Measurements from ENCODE around the gene ART1. TPM values are rescaled to one million over a fixed set of nuclear protein-coding genes. Genes with fewer than 3 reads are reported as not detected.

The ART1 gene
- total RNA-seq, 1 experiment from 2014 or later = not detected

- H2BK120ac ChIP-seq (ENCODE audit: low read depth, low read length, poor library complexity, severe bottlenecking) = no peak overlapping the region
- no peak overlapping the region; a peak in 1 of 7 replicates for H3K27ac Mint-ChIP-seq
- no CpG with 5 or more reads among the region's 1 CpG for WGBS (ENCODE audit: extremely low coverage, insufficient read length, low lambda C conversion rate)
Observed at GRCh38 chr11:3627291-3627690, 17.6 kb upstream of the ART1 start.

More at GRCh38 chr11:3627291-3627690, 17.6 kb upstream of the ART1 start:
- no peak overlapping the region for H3K4me2 ChIP-seq (ENCODE audit: insufficient read depth, insufficient read length, low read length)
- no peak for DNase-seq
- no peak overlapping the region for H2AFZ ChIP-seq (ENCODE audit: low read length)
- no peaks in the 10 kb centered on the region for H3K23me2 ChIP-seq (ENCODE audit: insufficient read length, low read depth, low read length, poor library complexity, severe bottlenecking)
- no peaks in the 10 kb centered on the region for H3K4me1 Mint-ChIP-seq
- no peaks in the 10 kb centered on the region for H3K79me2 ChIP-seq (ENCODE audit: insufficient read depth, low read length)
- no peaks in the 10 kb centered on the region for H4K20me1 ChIP-seq (ENCODE audit: control insufficient read depth, insufficient read depth, insufficient read length)
- H2BK12ac ChIP-seq (ENCODE audit: insufficient read length, low read depth, low read length) = no peak overlapping the region
- H3K56ac ChIP-seq (ENCODE audit: insufficient read length, low read depth, low read length) = no peak overlapping the region
- no peak overlapping the region for H2AK5ac ChIP-seq (ENCODE audit: insufficient read length, low read length)
- no peak overlapping the region for H3K14ac ChIP-seq (ENCODE audit: insufficient read depth, low read length)
- no peak overlapping the region for H3K27ac ChIP-seq (ENCODE audit: insufficient read length, low read depth, low read length)
- no peak overlapping the region for H3K18ac ChIP-seq (ENCODE audit: insufficient read length, low read depth, low read length)
- no peaks in the 10 kb centered on the region for H3K9me3 ChIP-seq (ENCODE audit: control insufficient read depth, low read depth, low read length)
- H2BK5ac ChIP-seq (ENCODE audit: insufficient read length, low read length) = no peak overlapping the region
- no peak overlapping the region for H3K23ac ChIP-seq (ENCODE audit: insufficient read length, low read depth, low read length)
- H4K91ac ChIP-seq (ENCODE audit: insufficient read length, low read depth, low read length) = no peak overlapping the region
- no peak overlapping the region for H3K4me3 Mint-ChIP-seq
- no peak overlapping the region for H2BK20ac ChIP-seq (ENCODE audit: low read depth, low read length, poor library complexity, severe bottlenecking)
- H3K9ac ChIP-seq (ENCODE audit: extremely low read depth, insufficient read length, low read length) = no peak overlapping the region
- no peak overlapping the region for H3T11ph ChIP-seq (ENCODE audit: low read length)
- no peaks in the 10 kb centered on the region for H3K36me3 Mint-ChIP-seq (ENCODE audit: insufficient read depth in 1 of 3, low read depth in 3 of 3)
- no peak overlapping the region for H2BK15ac ChIP-seq (ENCODE audit: low read depth, low read length)
- no peak for TF ChIP-seq CTCF (conservative IDR thresholded peaks at IDR 0.05)
- H3K9me3 Mint-ChIP-seq = no peaks in the 10 kb centered on the region
- H3K4me1 ChIP-seq (ENCODE audit: insufficient read depth, low read length) = no peaks in the 10 kb centered on the region
- no peak overlapping the region for H3K4ac ChIP-seq (ENCODE audit: low read depth, low read length)
- H4K8ac ChIP-seq (replicated peaks; ENCODE audit: insufficient read length, low read depth, low read length) = no peak overlapping the region
- no peak overlapping the region for H4K5ac ChIP-seq (ENCODE audit: insufficient read length, low read depth, low read length)
- no peaks in the 10 kb centered on the region for H3K27me3 ChIP-seq (ENCODE audit: insufficient read depth, low read length)
- H3K79me1 ChIP-seq (ENCODE audit: insufficient read depth, low read depth, low read length, poor library complexity, severe bottlenecking) = no peaks in the 10 kb centered on the region
- H3K27me3 Mint-ChIP-seq (ENCODE audit: low read depth) = peaks cover 2% of the 10 kb centered on the region; the same call in 1 of the 2 replicates
